ENCODE data around the gene NBAS. TPM values are rescaled to one million over a fixed set of nuclear protein-coding genes. Genes with fewer than 3 reads are reported as not detected.
"Not testable (repeated sequence)": the region's sequence is repeated elsewhere in the genome, so short reads cannot be mapped to it uniquely, and the experiment has no call there.

Gene NBAS
- total RNA-seq, 1 donor from 2014 or later, result 61.6 TPM

DNA sequence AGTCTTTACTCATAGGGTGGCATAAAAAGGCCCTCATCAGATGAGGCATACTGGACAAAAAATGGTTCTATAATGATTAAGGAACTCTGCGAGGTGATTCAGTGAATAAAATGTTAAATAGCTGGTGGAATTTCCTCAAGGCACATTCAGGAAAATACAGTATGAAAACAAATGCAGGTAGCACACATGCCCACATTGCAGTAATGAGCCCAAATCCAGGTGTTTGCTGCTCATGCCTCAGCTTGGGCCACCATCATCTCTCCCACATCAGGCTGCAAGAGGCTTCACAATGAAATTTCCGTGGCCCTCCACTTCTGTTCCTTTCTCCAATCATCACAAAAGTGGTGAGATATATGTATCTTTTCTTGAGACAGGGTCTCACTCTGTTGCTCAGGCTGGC is 298.3 kb downstream of the NBAS start:
- Mint-ChIP-seq H3K4me3 (no peak overlapping the region), H3K27ac (ENCODE audit: unreplicated experiment) (no peak overlapping the region), H3K36me3 (ENCODE audit: low read depth) (peaks cover 11% of the 10 kb centered on the region), H3K9me3 (peaks cover 8% of the 10 kb centered on the region), H3K27me3 (ENCODE audit: low read depth) (no peaks in the 10 kb centered on the region), H3K4me1 (peaks cover 8% of the 10 kb centered on the region)
- no peak for TF ChIP-seq CTCF (conservative IDR thresholded peaks at IDR 0.05)
- DNase-seq (ENCODE audit: low read depth, low spot score), result no peak

GRCh38 chr2:15260835-15261234 is 300.3 kb downstream of the NBAS start:
- Mint-ChIP-seq H3K4me3 (no peak overlapping the region), H3K27ac (ENCODE audit: unreplicated experiment) (no peak overlapping the region), H3K4me1 (peaks cover 8% of the 10 kb centered on the region), H3K9me3 (peaks cover 10% of the 10 kb centered on the region), H3K27me3 (ENCODE audit: low read depth) (no peaks in the 10 kb centered on the region), H3K36me3 (ENCODE audit: low read depth) (peaks cover 16% of the 10 kb centered on the region)
- DNase-seq (ENCODE audit: low read depth, low spot score), result no peak
- TF ChIP-seq CTCF (conservative IDR thresholded peaks at IDR 0.05), result no peak

DNA sequence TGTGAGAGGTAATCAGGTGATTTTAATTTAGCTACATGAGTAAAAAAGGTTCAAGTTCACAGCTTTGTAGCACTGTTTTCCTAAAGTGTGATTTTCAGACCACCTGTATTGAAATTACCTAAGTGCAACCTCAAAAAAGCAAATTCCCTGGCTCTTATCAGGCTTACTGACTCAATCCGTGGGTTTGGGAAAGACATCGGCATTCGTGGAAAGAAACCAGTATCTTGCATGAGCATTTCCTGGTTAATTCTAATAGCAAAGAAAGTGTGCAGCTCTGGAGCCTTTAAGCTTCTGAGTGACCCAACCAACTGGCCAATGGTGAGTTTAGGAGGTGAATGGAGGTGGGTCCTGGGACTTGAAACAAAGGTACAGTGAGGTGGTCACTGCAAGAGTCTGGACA is 300.9 kb downstream of the NBAS start:
- TF ChIP-seq CTCF (conservative IDR thresholded peaks at IDR 0.05), result no peak
- Mint-ChIP-seq H3K36me3 (ENCODE audit: low read depth) (peaks cover 23% of the 10 kb centered on the region), H3K4me3 (no peak overlapping the region), H3K9me3 (peaks cover 17% of the 10 kb centered on the region), H3K27me3 (ENCODE audit: low read depth) (no peaks in the 10 kb centered on the region), H3K27ac (ENCODE audit: unreplicated experiment) (no peak overlapping the region), H3K4me1 (peaks cover 8% of the 10 kb centered on the region)
- no peak for DNase-seq (ENCODE audit: low read depth, low spot score)

DNA sequence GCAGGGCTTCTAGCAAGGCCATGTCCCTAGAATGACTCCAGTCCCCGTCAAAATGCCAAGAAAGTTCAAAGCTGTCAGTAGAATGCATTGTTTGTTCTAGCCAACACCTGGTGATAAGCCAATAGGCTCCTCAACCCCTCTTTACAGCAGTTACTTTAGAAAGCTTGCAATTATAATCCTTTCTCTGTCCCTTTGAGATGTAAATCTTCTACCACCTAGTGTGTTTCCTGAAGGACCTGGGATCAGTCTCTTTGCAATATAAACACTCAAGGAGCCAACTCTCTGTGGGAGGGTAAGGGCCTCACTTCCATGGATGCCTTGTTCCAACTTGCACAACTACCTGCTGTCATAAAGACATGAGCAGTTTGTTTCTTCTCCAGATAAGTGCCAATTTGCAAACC is 301.8 kb downstream of the NBAS start:
- no peak for TF ChIP-seq CTCF (conservative IDR thresholded peaks at IDR 0.05)
- H3K4me1 Mint-ChIP-seq, result peaks cover 8% of the 10 kb centered on the region
- H3K9me3 Mint-ChIP-seq, result peaks cover 18% of the 10 kb centered on the region
- peaks cover 29% of the 10 kb centered on the region for H3K36me3 Mint-ChIP-seq (ENCODE audit: low read depth)
- no peak for DNase-seq (ENCODE audit: low read depth, low spot score)
- H3K27ac Mint-ChIP-seq (ENCODE audit: unreplicated experiment), result no peak overlapping the region
- H3K27me3 Mint-ChIP-seq (ENCODE audit: low read depth), result no peaks in the 10 kb centered on the region
- H3K4me3 Mint-ChIP-seq, result no peak overlapping the region

GRCh38 chr2:15258385-15258784 is 302.7 kb downstream of the NBAS start:
- Mint-ChIP-seq H3K27ac (ENCODE audit: unreplicated experiment) (peak overlapping the region; percentile 27), H3K36me3 (ENCODE audit: low read depth) (peaks cover 29% of the 10 kb centered on the region), H3K9me3 (peaks cover 21% of the 10 kb centered on the region)
- H3K27me3 Mint-ChIP-seq (ENCODE audit: low read depth); H3K4me1 Mint-ChIP-seq; H3K4me3 Mint-ChIP-seq; DNase-seq (ENCODE audit: low read depth, low spot score): not testable (repeated sequence)

DNA sequence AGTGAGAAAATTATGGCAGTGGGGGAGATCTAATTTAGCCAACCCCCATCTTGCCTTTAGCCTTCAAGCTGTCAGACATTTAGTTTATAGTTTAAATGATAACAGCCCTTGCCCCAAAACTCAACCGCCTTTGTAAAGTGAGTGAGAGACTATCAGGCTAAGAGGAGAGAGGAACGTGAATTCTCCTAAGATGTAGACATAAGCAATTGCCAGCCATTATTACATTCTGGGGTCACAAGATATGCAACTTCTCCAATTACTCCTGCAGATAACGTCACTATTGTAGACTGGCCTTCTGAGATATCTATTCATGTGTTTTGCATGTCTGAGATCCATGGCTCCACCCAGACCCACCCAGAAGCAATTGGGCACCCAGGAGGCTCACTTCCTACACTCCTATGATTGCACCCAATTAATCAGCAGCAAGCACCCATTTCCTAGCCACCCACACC is 307.3 kb downstream of the NBAS start:
- Mint-ChIP-seq H3K27ac (ENCODE audit: unreplicated experiment) (no peak overlapping the region), H3K4me1 (no peaks in the 10 kb centered on the region), H3K4me3 (no peak overlapping the region), H3K9me3 (peaks cover 28% of the 10 kb centered on the region), H3K36me3 (ENCODE audit: low read depth) (peaks cover 44% of the 10 kb centered on the region), H3K27me3 (ENCODE audit: low read depth) (no peaks in the 10 kb centered on the region)
- DNase-seq (ENCODE audit: low read depth, low spot score), result no peak
- TF ChIP-seq CTCF (conservative IDR thresholded peaks at IDR 0.05), result no peak
